HG03575 (cell line): ENCODE measurements around the gene TBC1D3E.
"Not testable (repeated sequence)": the region's sequence is repeated elsewhere in the genome, so short reads cannot be mapped to it uniquely, and the experiment has no call there.

ENCODE experiments used
- ATAC-seq: cut with Tn5 transposase; IDR thresholded peaks from one replicate; pipeline ENCODE4 v1.9.1; 2021; ENCODE audit not compliant: unreplicated experiment, insufficient number of reproducible peaks, low FRiP score; ENCODE audit errors: extremely low read depth

The TBC1D3E gene

DNA sequence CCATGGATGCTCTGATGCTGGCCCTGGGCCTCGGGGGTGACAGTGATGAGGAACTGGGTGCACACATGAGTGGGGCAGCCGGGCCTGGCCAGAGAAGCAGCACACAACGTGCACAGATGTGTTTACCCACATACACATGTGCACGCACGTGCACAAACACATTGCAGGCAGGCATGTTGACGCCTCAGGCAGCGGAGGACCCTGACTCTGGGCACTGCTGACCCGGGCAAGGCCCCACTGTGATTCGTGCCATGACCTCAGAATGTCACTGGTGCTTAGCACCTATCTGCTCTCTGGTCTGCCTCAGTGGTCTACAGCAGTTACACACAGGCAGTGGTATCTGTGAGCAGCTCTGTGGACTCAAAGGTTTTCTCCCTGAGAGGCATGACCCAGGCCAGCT lies at the start of gene TBC1D3E:
Gene TBC1D3E, plus strand, starts transcription at position 301 of the 400 bp plus-strand sequence. CDS start 1,545 bp downstream, outside the sequence.
- ATAC-seq = not testable (repeated sequence)

- not testable (repeated sequence) for ATAC-seq
Observed at GRCh38 chr17:38087344-38087743, 40.4 kb upstream of the TBC1D3E start.

GRCh38 chr17:38088120-38088519 lies 39.6 kb upstream of the TBC1D3E start:
- ATAC-seq = not testable (repeated sequence)

- not testable (repeated sequence) for ATAC-seq
Observed at GRCh38 chr17:38094059-38094694, 33.6 kb upstream of the TBC1D3E start.

GRCh38 chr17:38099262-38099661 lies 28.5 kb upstream of the TBC1D3E start:
- not testable (repeated sequence) for ATAC-seq

DNA sequence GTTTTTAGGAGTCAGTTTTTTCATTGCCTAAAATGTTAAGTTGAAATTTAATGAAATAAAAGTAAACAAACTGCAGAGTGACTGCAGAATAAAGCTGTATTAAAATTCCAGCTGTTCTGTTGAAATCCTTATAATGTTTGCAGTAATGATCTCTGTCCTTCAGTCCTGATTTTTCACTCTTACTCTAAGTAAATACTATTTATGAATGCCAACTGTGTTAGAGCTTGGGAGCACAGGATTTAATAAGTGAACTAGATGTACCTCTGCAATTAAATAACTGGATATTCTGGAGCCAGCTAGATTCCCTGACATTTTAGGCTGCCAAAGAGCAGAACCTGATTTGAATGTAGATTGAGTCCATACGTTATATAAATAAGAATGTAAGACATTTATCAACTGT lies 7.9 kb upstream of the TBC1D3E start:
- ATAC-seq = not testable (repeated sequence)

DNA sequence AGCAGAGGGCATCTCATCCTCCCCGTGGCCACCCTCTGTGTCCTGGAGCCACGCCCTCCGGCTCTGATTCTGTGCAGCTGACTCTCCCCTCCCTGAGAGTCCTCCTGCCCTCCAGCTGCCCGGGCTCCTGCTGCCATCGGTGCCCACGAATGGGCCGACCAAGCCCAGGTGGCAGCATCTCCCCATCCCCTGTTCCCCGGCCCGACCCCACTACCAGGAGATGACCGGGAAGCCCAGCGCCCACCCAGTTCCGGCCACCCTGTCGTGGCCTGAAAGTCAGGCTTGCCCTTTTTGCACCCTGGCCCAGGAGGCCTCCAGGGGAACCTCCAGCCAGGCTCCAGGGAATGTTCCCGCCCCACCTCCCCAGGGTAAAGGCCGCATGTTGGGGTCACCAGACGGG lies 7.1 kb downstream of the TBC1D3E start:
- not testable (repeated sequence) for ATAC-seq
